HL-60 (cell line): ENCODE results near the gene CHST3.

Experiments used
- DNase-seq, 2 experiments: peaks; one replicate each; pipeline ENCODE4 v3.0.0-alpha.2; 2010 to 2020; ENCODE audit warnings: low read depth in 1 of 2, low spot score in 1 of 2
- H3K27ac ChIP-seq: fragments of 250-450 bp; sonication (Bioruptor Pico); replicated peaks from 2 replicates; pipeline ENCODE4 v1.5.1; 2020; ENCODE audit warnings: mild to moderate bottlenecking, moderate library complexity
- H3K27me3 ChIP-seq: fragments of 250-450 bp; sonication (Bioruptor Pico); 2 replicates; pipeline ENCODE4 v1.5.1; 2021; ENCODE audit warnings: mild to moderate bottlenecking, moderate library complexity; ENCODE audit not compliant: insufficient read depth, poor library complexity, severe bottlenecking
- H3K4me3 ChIP-seq: replicated peaks from 2 replicates; pipeline ENCODE4 v1.5.1; 2011; ENCODE audit warnings: mild to moderate bottlenecking, control low read depth, low read length; ENCODE audit not compliant: insufficient read depth
- CTCF ChIP-seq: IDR thresholded peaks from one replicate; pipeline ENCODE4 v1.5.1; 2011; ENCODE audit warnings: low read length, control low read depth, inconsistent platforms; ENCODE audit not compliant: insufficient read depth
- GABPA ChIP-seq: IDR thresholded peaks from 2 replicates; pipeline ENCODE4 v1.6.1; 2012; ENCODE audit warnings: low read depth
- POLR2AphosphoS5 ChIP-seq: IDR thresholded peaks from 2 replicates; pipeline ENCODE4 v1.6.1; 2012; ENCODE audit warnings: low read depth
- REST ChIP-seq: IDR thresholded peaks from 2 replicates; pipeline ENCODE4 v1.6.1; 2012; ENCODE audit warnings: low read depth; ENCODE audit not compliant: insufficient replicate concordance
- SPI1 ChIP-seq: IDR thresholded peaks from 2 replicates; pipeline ENCODE4 v1.6.1; 2012; ENCODE audit warnings: low read depth, mild to moderate bottlenecking, borderline replicate concordance

Gene CHST3

GRCh38 chr10:72025832-72026231 is 61.6 kb downstream of the CHST3 start:
- peaks cover 11% of the 10 kb centered on the region for H3K27me3 ChIP-seq
- TF ChIP-seq GABPA (no peak), CTCF (no peak), SPI1 (no peak), POLR2AphosphoS5 (no peak), REST (no peak)
- no peak overlapping the region for H3K4me3 ChIP-seq
- DNase-seq = no peak
- no peak overlapping the region for H3K27ac ChIP-seq

- no peak for TF ChIP-seq POLR2AphosphoS5
- TF ChIP-seq SPI1 = no peak
- no peak for TF ChIP-seq GABPA
- no peak for DNase-seq
- Histone ChIP-seq H3K4me3 (no peak overlapping the region), H3K27ac (no peak overlapping the region), H3K27me3 (peaks cover 12% of the 10 kb centered on the region)
Observed at GRCh38 chr10:72026278-72027111, 62.3 kb downstream of the CHST3 start.

GRCh38 chr10:72027498-72027897 is 63.3 kb downstream of the CHST3 start:
- Histone ChIP-seq H3K4me3 (no peak overlapping the region), H3K27me3 (peaks cover 13% of the 10 kb centered on the region), H3K27ac (no peak overlapping the region)
- no peak for DNase-seq
- TF ChIP-seq REST (no peak), CTCF (no peak), GABPA (no peak), POLR2AphosphoS5 (no peak)

- Histone ChIP-seq H3K4me3 (no peak overlapping the region), H3K27me3 (peaks cover 13% of the 10 kb centered on the region), H3K27ac (no peak overlapping the region)
- no peak for TF ChIP-seq REST
- TF ChIP-seq SPI1 = no peak
- TF ChIP-seq GABPA = no peak
- no peak for TF ChIP-seq CTCF
- no peak for TF ChIP-seq POLR2AphosphoS5
- no peak for DNase-seq
Observed at GRCh38 chr10:72029414-72029813, 65.2 kb downstream of the CHST3 start.
